HepG2 (cell line): Measurements from ENCODE around the gene DNLZ. TPM values are rescaled to one million over a fixed set of nuclear protein-coding genes. Genes with fewer than 3 reads are reported as not detected.
A peak's percentile ranks its signal among the peaks of the same experiment; 100 is the strongest.

Source experiments
- BRD4 ChIP-seq: sonication (generic); formaldehyde crosslinking; IDR thresholded peaks from 2 replicates; pipeline ENCODE4 v1.4.0; 2020; ENCODE audit warnings: missing genetic modification reagents
- ELF4 ChIP-seq: sonication (generic); formaldehyde crosslinking; IDR thresholded peaks from 2 replicates; pipeline ENCODE4 v1.5.0; 2020; ENCODE audit warnings: missing genetic modification reagents, mild to moderate bottlenecking, moderate library complexity, borderline replicate concordance
- GABPB1 ChIP-seq: IDR thresholded peaks from 2 replicates; pipeline ENCODE4 v1.6.1; 2016; ENCODE audit warnings: mild to moderate bottlenecking, missing genetic modification reagents, moderate library complexity, missing compliant biosample characterization
- KLF13 ChIP-seq: sonication (generic); formaldehyde crosslinking; IDR thresholded peaks from 2 replicates; pipeline ENCODE4 v1.4.0; 2020; ENCODE audit warnings: mild to moderate bottlenecking, missing genetic modification reagents
- MIXL1 ChIP-seq: IDR thresholded peaks from 2 replicates; pipeline ENCODE4 v1.6.1; 2016
- MTA1 ChIP-seq: sonication (generic); formaldehyde crosslinking; IDR thresholded peaks from 2 replicates; pipeline ENCODE4 v1.4.0; 2020; ENCODE audit warnings: missing genetic modification reagents, mild to moderate bottlenecking, borderline replicate concordance
- NFYB ChIP-seq: sonication (generic); formaldehyde crosslinking; IDR thresholded peaks from 2 replicates; pipeline ENCODE4 v1.4.0; 2020; ENCODE audit warnings: missing genetic modification reagents
- RFX1 ChIP-seq: fragments of 450-650 bp; IDR thresholded peaks from 2 replicates; pipeline ENCODE4 v1.6.1; 2017
- ZBTB1 ChIP-seq: sonication (generic); formaldehyde crosslinking; IDR thresholded peaks from 2 replicates; pipeline ENCODE4 v1.4.0; 2020; ENCODE audit warnings: missing genetic modification reagents, borderline replicate concordance
- ZNF20 ChIP-seq: sonication (generic); formaldehyde crosslinking; IDR thresholded peaks from 2 replicates; pipeline ENCODE4 v1.4.0; 2020; ENCODE audit warnings: mild to moderate bottlenecking, moderate library complexity, missing genetic modification reagents
- ZNF543 ChIP-seq: sonication (generic); formaldehyde crosslinking; IDR thresholded peaks from 2 replicates; pipeline ENCODE4 v1.4.0; 2020; ENCODE audit warnings: mild to moderate bottlenecking, missing genetic modification reagents
- polyA plus RNA-seq, 8 experiments: library from polyadenylated mRNA; depleted of rRNA in 3 of 8; stranded (reverse) in 7 of 8; unstranded in 1 of 8; fragments of >200 nt; fragmentation: Illumina TruSeq in 4 of 8; extraction: Trizol in 4 of 8; gene quantifications; 2 replicates each; pipeline versions ENCODE4 v1.2.1 to v1.2.3, GENCODE V29; 2011 to 2016; ENCODE audit warnings: low read depth in 4 of 8, missing spikeins in 1 of 8, mixed read lengths in 1 of 8; ENCODE audit not compliant: insufficient read depth in 1 of 8
- total RNA-seq, 5 experiments: library from RNA; depleted of rRNA; stranded (reverse); fragments of >200 nt; fragmentation: Illumina TruSeq; extraction: Trizol; gene quantifications; 2 replicates each; pipeline ENCODE4 v1.2.3, GENCODE V29; 2016; ENCODE audit warnings: low read depth in 1 of 5
- TF ChIP-seq, protein P1 (sequence below): sonication (generic); formaldehyde crosslinking; IDR thresholded peaks from 2 replicates; pipeline ENCODE4 v1.5.1; 2020; ENCODE audit warnings: mild to moderate bottlenecking, missing genetic modification reagents, moderate library complexity
- TF ChIP-seq, protein P2 (sequence below): sonication (generic); formaldehyde crosslinking; conservative IDR thresholded peaks from 2 replicates; pipeline ENCODE4 v1.8.1; 2023; ENCODE audit warnings: missing genetic modification reagents
- TF ChIP-seq, protein P3 (sequence below): sonication (generic); formaldehyde crosslinking; IDR thresholded peaks from 2 replicates; pipeline ENCODE4 v1.4.0; 2020; ENCODE audit warnings: missing genetic modification reagents
- TF ChIP-seq, protein P4 (sequence below): sonication (generic); formaldehyde crosslinking; IDR thresholded peaks from 2 replicates; pipeline ENCODE4 v1.8.0; 2023; ENCODE audit warnings: mild to moderate bottlenecking, missing genetic modification reagents
- TF ChIP-seq, protein P5 (sequence below): IDR thresholded peaks from 2 replicates; pipeline ENCODE4 v1.6.1; 2016; ENCODE audit warnings: missing genetic modification reagents, missing compliant biosample characterization
- TF ChIP-seq, protein P6 (sequence below): sonication (generic); formaldehyde crosslinking; IDR thresholded peaks from 2 replicates; pipeline ENCODE4 v1.9.0; 2021; ENCODE audit warnings: missing genetic modification reagents, borderline replicate concordance

The DNLZ gene
- total and polyA plus RNA-seq, 2 of the 13 experiments (the other 11 are each of a cell fraction or from before 2014, with no cell fraction given), result 3.4 to 8.0 TPM

DNA sequence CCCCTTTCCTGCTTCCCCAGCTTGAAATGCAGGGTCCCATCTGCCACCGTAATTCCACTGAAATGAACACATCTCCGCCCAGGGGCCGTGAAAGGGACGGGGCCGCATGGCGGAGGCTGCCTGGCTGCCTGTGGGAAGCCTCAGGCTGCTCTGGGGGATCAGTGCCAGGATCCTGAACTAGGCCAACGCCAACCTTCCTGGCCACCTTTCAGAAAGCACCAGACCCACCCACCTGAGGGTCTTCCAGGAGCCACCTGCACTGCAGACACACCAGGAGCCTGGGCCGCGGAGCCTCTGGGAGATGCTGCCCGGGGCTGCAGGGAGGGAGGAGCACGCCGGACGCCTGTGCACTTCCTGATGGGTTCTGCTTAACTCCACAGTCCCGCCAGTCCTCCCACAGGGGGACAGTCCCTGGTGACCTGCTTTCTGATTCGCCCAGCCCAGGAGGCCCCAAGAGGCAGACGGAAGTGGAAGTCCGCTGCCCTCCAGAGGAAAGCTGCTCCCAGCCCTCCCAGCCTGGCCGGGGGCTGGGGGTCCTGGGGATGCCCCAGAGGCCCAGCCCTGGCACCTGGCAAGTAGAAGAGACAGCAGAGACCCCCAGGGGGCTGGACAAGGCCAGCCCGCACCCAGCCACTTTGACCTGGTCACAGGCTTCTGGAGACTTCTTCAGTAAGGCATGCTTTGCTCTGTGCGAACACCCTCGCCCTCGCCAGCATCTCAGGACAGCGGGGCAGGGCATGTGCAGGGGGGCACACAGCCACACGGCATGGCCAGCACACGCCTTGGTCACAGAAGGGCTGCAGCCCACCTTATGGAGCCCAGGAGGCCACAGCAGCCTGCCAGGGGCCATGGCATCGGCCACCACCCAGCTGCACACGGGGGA lies 10.0 kb upstream of the DNLZ start, which contains the start of gene CARD9 (continued):
- TF ChIP-seq ZBTB1 (CRISPR knock-in tag) (no peak), NFYB (CRISPR knock-in tag) (peak; percentile 59), MIXL1 (no peak), RFX1 (no peak), ELF4 (CRISPR knock-in tag) (0 out of 2 replicates have a peak, but pooled peaks have one; percentile 16), ZNF20 (CRISPR knock-in tag) (no peak), GABPB1 (CRISPR knock-in tag) (peak; percentile 86), BRD4 (CRISPR knock-in tag) (0 out of 2 replicates have a peak, but pooled peaks have one; percentile 57), KLF13 (CRISPR knock-in tag) (no peak), ZNF543 (CRISPR knock-in tag) (peak; percentile 55; the same call in 1 of the 2 replicates), MTA1 (CRISPR knock-in tag) (peak; percentile 11; the same call in 1 of the 2 replicates)
- TF ChIP-seq, protein P1, sequence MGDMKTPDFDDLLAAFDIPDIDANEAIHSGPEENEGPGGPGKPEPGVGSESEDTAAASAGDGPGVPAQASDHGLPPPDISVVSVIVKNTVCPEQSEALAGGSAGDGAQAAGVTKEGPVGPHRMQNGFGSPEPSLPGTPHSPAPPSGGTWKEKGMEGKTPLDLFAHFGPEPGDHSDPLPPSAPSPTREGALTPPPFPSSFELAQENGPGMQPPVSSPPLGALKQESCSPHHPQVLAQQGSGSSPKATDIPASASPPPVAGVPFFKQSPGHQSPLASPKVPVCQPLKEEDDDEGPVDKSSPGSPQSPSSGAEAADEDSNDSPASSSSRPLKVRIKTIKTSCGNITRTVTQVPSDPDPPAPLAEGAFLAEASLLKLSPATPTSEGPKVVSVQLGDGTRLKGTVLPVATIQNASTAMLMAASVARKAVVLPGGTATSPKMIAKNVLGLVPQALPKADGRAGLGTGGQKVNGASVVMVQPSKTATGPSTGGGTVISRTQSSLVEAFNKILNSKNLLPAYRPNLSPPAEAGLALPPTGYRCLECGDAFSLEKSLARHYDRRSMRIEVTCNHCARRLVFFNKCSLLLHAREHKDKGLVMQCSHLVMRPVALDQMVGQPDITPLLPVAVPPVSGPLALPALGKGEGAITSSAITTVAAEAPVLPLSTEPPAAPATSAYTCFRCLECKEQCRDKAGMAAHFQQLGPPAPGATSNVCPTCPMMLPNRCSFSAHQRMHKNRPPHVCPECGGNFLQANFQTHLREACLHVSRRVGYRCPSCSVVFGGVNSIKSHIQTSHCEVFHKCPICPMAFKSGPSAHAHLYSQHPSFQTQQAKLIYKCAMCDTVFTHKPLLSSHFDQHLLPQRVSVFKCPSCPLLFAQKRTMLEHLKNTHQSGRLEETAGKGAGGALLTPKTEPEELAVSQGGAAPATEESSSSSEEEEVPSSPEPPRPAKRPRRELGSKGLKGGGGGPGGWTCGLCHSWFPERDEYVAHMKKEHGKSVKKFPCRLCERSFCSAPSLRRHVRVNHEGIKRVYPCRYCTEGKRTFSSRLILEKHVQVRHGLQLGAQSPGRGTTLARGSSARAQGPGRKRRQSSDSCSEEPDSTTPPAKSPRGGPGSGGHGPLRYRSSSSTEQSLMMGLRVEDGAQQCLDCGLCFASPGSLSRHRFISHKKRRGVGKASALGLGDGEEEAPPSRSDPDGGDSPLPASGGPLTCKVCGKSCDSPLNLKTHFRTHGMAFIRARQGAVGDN (CRISPR knock-in tag), result peak; percentile 45; the same call in 1 of the 2 replicates
- TF ChIP-seq, protein P2, sequence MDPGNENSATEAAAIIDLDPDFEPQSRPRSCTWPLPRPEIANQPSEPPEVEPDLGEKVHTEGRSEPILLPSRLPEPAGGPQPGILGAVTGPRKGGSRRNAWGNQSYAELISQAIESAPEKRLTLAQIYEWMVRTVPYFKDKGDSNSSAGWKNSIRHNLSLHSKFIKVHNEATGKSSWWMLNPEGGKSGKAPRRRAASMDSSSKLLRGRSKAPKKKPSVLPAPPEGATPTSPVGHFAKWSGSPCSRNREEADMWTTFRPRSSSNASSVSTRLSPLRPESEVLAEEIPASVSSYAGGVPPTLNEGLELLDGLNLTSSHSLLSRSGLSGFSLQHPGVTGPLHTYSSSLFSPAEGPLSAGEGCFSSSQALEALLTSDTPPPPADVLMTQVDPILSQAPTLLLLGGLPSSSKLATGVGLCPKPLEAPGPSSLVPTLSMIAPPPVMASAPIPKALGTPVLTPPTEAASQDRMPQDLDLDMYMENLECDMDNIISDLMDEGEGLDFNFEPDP (CRISPR knock-in tag), result no peak
- TF ChIP-seq, protein P3, sequence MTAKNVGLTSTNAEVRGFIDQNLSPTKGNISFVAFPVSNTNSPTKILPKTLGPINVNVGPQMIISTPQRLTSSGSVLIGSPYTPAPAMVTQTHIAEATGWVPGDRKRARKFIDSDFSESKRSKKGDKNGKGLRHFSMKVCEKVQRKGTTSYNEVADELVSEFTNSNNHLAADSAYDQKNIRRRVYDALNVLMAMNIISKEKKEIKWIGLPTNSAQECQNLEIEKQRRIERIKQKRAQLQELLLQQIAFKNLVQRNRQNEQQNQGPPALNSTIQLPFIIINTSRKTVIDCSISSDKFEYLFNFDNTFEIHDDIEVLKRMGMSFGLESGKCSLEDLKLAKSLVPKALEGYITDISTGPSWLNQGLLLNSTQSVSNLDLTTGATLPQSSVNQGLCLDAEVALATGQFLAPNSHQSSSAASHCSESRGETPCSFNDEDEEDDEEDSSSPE (CRISPR knock-in tag), result peak; percentile 54
- TF ChIP-seq, protein P4, sequence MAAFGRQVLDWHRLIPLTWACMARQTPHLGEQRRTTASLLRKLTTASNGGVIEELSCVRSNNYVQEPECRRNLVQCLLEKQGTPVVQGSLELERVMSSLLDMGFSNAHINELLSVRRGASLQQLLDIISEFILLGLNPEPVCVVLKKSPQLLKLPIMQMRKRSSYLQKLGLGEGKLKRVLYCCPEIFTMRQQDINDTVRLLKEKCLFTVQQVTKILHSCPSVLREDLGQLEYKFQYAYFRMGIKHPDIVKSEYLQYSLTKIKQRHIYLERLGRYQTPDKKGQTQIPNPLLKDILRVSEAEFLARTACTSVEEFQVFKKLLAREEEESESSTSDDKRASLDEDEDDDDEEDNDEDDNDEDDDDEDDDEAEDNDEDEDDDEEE (CRISPR knock-in tag), result no peak
- TF ChIP-seq, protein P5, sequence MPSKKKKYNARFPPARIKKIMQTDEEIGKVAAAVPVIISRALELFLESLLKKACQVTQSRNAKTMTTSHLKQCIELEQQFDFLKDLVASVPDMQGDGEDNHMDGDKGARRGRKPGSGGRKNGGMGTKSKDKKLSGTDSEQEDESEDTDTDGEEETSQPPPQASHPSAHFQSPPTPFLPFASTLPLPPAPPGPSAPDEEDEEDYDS (CRISPR knock-in tag), result 0 out of 2 replicates have a peak, but pooled peaks have one; percentile 50
- TF ChIP-seq, protein P6, sequence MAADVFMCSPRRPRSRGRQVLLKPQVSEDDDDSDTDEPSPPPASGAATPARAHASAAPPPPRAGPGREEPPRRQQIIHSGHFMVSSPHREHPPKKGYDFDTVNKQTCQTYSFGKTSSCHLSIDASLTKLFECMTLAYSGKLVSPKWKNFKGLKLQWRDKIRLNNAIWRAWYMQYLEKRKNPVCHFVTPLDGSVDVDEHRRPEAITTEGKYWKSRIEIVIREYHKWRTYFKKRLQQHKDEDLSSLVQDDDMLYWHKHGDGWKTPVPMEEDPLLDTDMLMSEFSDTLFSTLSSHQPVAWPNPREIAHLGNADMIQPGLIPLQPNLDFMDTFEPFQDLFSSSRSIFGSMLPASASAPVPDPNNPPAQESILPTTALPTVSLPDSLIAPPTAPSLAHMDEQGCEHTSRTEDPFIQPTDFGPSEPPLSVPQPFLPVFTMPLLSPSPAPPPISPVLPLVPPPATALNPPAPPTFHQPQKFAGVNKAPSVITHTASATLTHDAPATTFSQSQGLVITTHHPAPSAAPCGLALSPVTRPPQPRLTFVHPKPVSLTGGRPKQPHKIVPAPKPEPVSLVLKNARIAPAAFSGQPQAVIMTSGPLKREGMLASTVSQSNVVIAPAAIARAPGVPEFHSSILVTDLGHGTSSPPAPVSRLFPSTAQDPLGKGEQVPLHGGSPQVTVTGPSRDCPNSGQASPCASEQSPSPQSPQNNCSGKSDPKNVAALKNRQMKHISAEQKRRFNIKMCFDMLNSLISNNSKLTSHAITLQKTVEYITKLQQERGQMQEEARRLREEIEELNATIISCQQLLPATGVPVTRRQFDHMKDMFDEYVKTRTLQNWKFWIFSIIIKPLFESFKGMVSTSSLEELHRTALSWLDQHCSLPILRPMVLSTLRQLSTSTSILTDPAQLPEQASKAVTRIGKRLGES (CRISPR knock-in tag), result no peak
